HCT116 (cell line): ENCODE measurements around the gene JSRP1. TPM values are rescaled to one million over a fixed set of nuclear protein-coding genes. Genes with fewer than 3 reads are reported as not detected.

Source experiments
- ATAC-seq: fragments of 200-7000 bp; cut with Tn5 transposase; 2 replicates; pipeline ENCODE4 v1.9.1; 2020; ENCODE audit warnings: mild to moderate bottlenecking, moderate library complexity
- BruUV-seq: library from RNA; stranded (reverse); fragments of 400-500 nt; replicated peaks from 2 replicates; lab custom pipeline; 2021; lab: Mats Ljungman, UMichigan
- CTCF ChIA-PET: fragments of 300-600 bp; sonication (Branson Sonifier 250); formaldehyde crosslinking; loops from one replicate; lab custom pipeline; 2021; ENCODE audit warnings: antibody characterized with exemption; lab: Charles Lee
- POLR2A ChIA-PET: fragments of 300-600, 350-600 bp; sonication (Branson Sonifier 250); formaldehyde crosslinking; loops from one replicate; lab custom pipeline; 2021; ENCODE audit warnings: antibody characterized with exemption; lab: Charles Lee
- RAD21 ChIA-PET, 2 experiments: fragments of 300-600 bp; sonication (Branson Sonifier 250); formaldehyde crosslinking; loops; one replicate each; lab custom pipeline; 2023; ENCODE audit warnings: low total read pairs in 2 of 2; ENCODE audit not compliant: uncharacterized antibody in 2 of 2, unreplicated experiment in 2 of 2, low non-redundant PET in 1 of 2; lab: Charles Lee
- DNase-seq: peaks from one replicate; pipeline ENCODE4 v3.0.0-alpha.2; 2010; ENCODE audit warnings: low read depth, low spot score
- H2AFZ ChIP-seq: fragments of 200-600 bp; shearing (Covaris generic), sonication (generic); 2 replicates; pipeline ENCODE4 v1.6.1; 2017; ENCODE audit warnings: low read depth, mixed run types, mixed read lengths, antibody characterized with exemption, low read length; ENCODE audit not compliant: poor library complexity, severe bottlenecking
- H3K27ac ChIP-seq: 2 replicates; pipeline ENCODE4 v1.5.1; 2012; ENCODE audit warnings: low read depth, low read length
- H3K27me3 ChIP-seq: fragments of 200-600 bp; sonication (generic); 2 replicates; pipeline ENCODE4 v1.6.1; 2016; ENCODE audit warnings: mixed run types, low read length, mixed read lengths; ENCODE audit not compliant: insufficient read depth
- H3K36me3 ChIP-seq, 2 experiments: fragments of 200-500 bp in 1 of 2; fragments of 200-600 bp in 1 of 2; sonication (Bioruptor generic) in 1 of 2; sonication (generic) in 1 of 2; 2 replicates each; pipeline versions ENCODE4 v1.5.1 to v1.6.1; 2014 to 2016; ENCODE audit warnings: low read length in 2 of 2, inconsistent platforms in 1 of 2, mixed read lengths in 1 of 2, mixed run types in 1 of 2; ENCODE audit not compliant: insufficient read depth in 2 of 2, control insufficient read depth in 1 of 2
- H3K4me1 ChIP-seq, 2 experiments: fragments of 200-600 bp in 1 of 2; sonication (generic) in 1 of 2; 2 replicates each; pipeline versions ENCODE4 v1.5.1 to v1.6.1; 2012 to 2017; ENCODE audit warnings: low read length in 2 of 2, inconsistent platforms in 1 of 2, mild to moderate bottlenecking in 1 of 2, mixed read lengths in 1 of 2, mixed run types in 1 of 2, moderate library complexity in 1 of 2; ENCODE audit not compliant: insufficient read depth in 2 of 2, control insufficient read depth in 1 of 2
- H3K4me2 ChIP-seq: fragments of 200-600 bp; sonication (generic); 2 replicates; pipeline ENCODE4 v1.6.1; 2017; ENCODE audit warnings: mixed run types, low read length, mixed read lengths
- H3K4me3 ChIP-seq, 2 experiments: fragments of 200-600 bp in 1 of 2; sonication (generic) in 1 of 2; replicated peaks in 1 of 2; 2 replicates each; pipeline ENCODE4 v1.5.1; 2011 to 2016; ENCODE audit warnings: low read length in 2 of 2, control low read depth in 1 of 2, low read depth in 1 of 2, mild to moderate bottlenecking in 1 of 2, mixed read lengths in 1 of 2, mixed run types in 1 of 2
- H3K79me2 ChIP-seq: fragments of 200-600 bp; sonication (generic); 2 replicates; pipeline ENCODE4 v1.6.1; 2017; ENCODE audit warnings: mild to moderate bottlenecking, mixed run types, low read length, moderate library complexity, mixed read lengths; ENCODE audit not compliant: insufficient read depth
- H3K9ac ChIP-seq: fragments of 200-600 bp; sonication (generic); 2 replicates; pipeline ENCODE4 v1.6.1; 2016; ENCODE audit warnings: low read length, mixed read lengths
- H3K9me2 ChIP-seq: fragments of 200-600 bp; sonication (generic), shearing (Covaris generic); 2 replicates; pipeline ENCODE4 v1.6.1; 2017; ENCODE audit warnings: mixed run types, mild to moderate bottlenecking, moderate library complexity; ENCODE audit not compliant: insufficient read depth
- H3K9me3 ChIP-seq, 2 experiments: fragments of 200-500 bp in 1 of 2; fragments of 200-600 bp in 1 of 2; sonication (Bioruptor generic) in 1 of 2; sonication (generic) in 1 of 2; 2 replicates each; pipeline ENCODE4 v1.6.1; 2014 to 2017; ENCODE audit warnings: low read length in 2 of 2, mixed read lengths in 2 of 2, inconsistent platforms in 1 of 2, low read depth in 1 of 2, mild to moderate bottlenecking in 1 of 2, mixed run types in 1 of 2, moderate library complexity in 1 of 2; ENCODE audit not compliant: control insufficient read depth in 1 of 2, insufficient read depth in 1 of 2
- H4K20me1 ChIP-seq: fragments of 200-600 bp; sonication (generic), shearing (Covaris generic); 2 replicates; pipeline ENCODE4 v1.6.1; 2017; ENCODE audit warnings: mixed run types, mild to moderate bottlenecking, moderate library complexity; ENCODE audit not compliant: insufficient read depth
- CBX3 ChIP-seq: IDR thresholded peaks from 2 replicates; pipeline ENCODE4 v1.6.1; 2012; ENCODE audit warnings: low read depth
- CTCF ChIP-seq, 3 experiments: fragments of 200-600 bp in 1 of 3; sonication (generic) in 1 of 3; IDR thresholded peaks in 2 of 3; conservative IDR thresholded peaks in 1 of 3; 2 replicates each; pipeline ENCODE4 v1.5.1; 2012 to 2017; ENCODE audit warnings: low read depth in 2 of 3, low read length in 2 of 3, antibody characterized with exemption in 1 of 3, borderline replicate concordance in 1 of 3, control low read depth in 1 of 3, mild to moderate bottlenecking in 1 of 3, mixed read lengths in 1 of 3, mixed run types in 1 of 3, moderate library complexity in 1 of 3; ENCODE audit not compliant: insufficient read depth in 1 of 3
- EGR1 ChIP-seq: IDR thresholded peaks from 2 replicates; pipeline ENCODE4 v1.6.1; 2012; ENCODE audit warnings: low read depth
- MAX ChIP-seq: IDR thresholded peaks from 2 replicates; pipeline ENCODE4 v1.6.1; 2012
- POLR2A ChIP-seq: IDR thresholded peaks from 2 replicates; pipeline ENCODE4 v1.7.0; 2011; ENCODE audit warnings: borderline replicate concordance; ENCODE audit not compliant: insufficient read depth, insufficient read length; ENCODE audit errors: extremely low read depth
- POLR2AphosphoS5 ChIP-seq: IDR thresholded peaks from 2 replicates; pipeline ENCODE4 v1.6.1; 2011; ENCODE audit warnings: mild to moderate bottlenecking, low read depth, low read length, moderate library complexity
- REST ChIP-seq: IDR thresholded peaks from 2 replicates; pipeline ENCODE4 v1.6.1; 2012; ENCODE audit warnings: low read depth
- ZNF274 ChIP-seq: fragments of 200-500 bp; sonication (Bioruptor generic); IDR thresholded peaks from 2 replicates; pipeline ENCODE4 v1.6.1; 2014; ENCODE audit warnings: mild to moderate bottlenecking, low read depth, low read length, inconsistent platforms
- intact Hi-C: fragments of 100-400 bp; cut with micrococcal nuclease; formaldehyde crosslinking; loops from 2 replicates; pipeline ENCODE4 v1.10.0; 2022
- total RNA-seq: library from RNA; stranded (reverse); gene quantifications from one replicate; pipeline ENCODE4 v1.2.1, GENCODE V29; 2021; ENCODE audit not compliant: unreplicated experiment

JSRP1 gene
- total RNA-seq, 1 experiment from 2014 or later = 0.30 TPM

DNA sequence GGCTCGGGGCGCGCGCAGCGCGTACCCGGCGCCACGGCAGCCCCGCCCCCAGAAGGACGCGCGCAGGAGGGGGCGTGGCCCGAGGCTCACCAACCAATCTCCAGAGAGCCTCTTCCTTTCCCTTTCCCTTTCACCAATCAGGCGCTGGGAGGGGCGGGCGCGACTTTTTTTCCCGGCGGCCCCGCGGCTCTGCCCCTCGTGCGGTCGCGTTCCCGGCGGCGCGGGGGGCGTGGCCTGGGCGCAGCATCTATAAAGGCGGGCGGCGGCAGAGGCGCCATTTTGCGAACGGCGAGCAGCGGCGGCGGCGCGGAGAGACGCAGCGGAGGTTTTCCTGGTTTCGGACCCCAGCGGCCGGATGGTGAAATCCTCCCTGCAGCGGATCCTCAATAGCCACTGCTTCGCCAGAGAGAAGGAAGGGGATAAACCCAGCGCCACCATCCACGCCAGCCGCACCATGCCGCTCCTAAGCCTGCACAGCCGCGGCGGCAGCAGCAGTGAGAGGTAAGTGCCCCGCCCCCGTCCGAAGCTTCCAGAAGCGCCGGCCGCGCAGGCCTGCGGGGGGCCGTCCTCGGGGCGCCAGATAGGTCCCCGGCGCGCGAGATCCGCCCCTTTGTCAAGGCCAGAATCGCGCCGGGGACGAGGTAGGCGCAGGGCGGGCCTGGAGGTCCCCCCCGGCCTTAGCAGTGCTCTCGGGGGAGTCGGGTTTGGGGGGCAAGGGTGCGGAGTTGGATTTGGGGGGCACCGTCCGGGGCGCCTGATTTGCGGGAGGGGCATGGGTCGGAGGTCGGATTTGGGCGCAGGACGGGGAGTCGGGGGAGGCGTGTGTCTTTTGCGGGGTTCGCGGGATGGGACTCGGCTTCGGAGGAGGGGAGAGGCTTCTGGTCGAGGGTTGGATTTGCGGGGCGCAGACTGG is 13.3 kb upstream of the JSRP1 start (continued):
- TF ChIP-seq REST = no peak
- TF ChIP-seq EGR1 = peak; percentile 90

GRCh38 chr19:2268861-2269243 is 12.6 kb upstream of the JSRP1 start:
- no peak for DNase-seq
- H3K4me1 ChIP-seq = peaks cover 17 to 42% of the 10 kb centered on the region in 2 experiments
- peak overlapping the region; percentile 42 to 57 for H3K4me3 ChIP-seq
- ChIA-PET RAD21 (no interaction called here), CTCF (no interaction called here), POLR2A (no interaction called here)
- intact Hi-C loops = loop anchor here (5.0 kb wide), 1 partner anchor 102 kb away; no protein-coding TSS in a partner anchor
- H4K20me1 ChIP-seq = peaks cover 18% of the 10 kb centered on the region; the same call in 1 of the 2 replicates
- TF ChIP-seq MAX = no peak
- TF ChIP-seq POLR2AphosphoS5 = no peak
- no peak for TF ChIP-seq CTCF (IDR thresholded peaks at IDR 0.05 in 2 of 3, conservative IDR thresholded peaks at IDR 0.05 in 1 of 3; ENCODE audit: borderline replicate concordance in 1 of 3, insufficient read depth in 1 of 3, low read depth in 2 of 3, low read length in 2 of 3)
- TF ChIP-seq CBX3 = no peak
- TF ChIP-seq POLR2A = no peak
- TF ChIP-seq REST = no peak
- TF ChIP-seq ZNF274 = no peak
- H3K36me3 ChIP-seq = peaks cover 11 to 22% of the 10 kb centered on the region in 2 experiments; a peak in 2 of 4 replicates
- peaks cover 44% of the 10 kb centered on the region for H3K79me2 ChIP-seq
- H3K4me2 ChIP-seq = peak overlapping the region; percentile 87
- peak overlapping the region; percentile 55 for H3K9ac ChIP-seq
- H3K27ac ChIP-seq = peak overlapping the region; percentile 53
- no peaks in the 10 kb centered on the region for H3K9me3 ChIP-seq
- H2AFZ ChIP-seq = peak overlapping the region; percentile 74
- ATAC-seq = no peak
- H3K27me3 ChIP-seq = no peaks in the 10 kb centered on the region
- no TSS peak for BruUV-seq
- no peaks in the 10 kb centered on the region for H3K9me2 ChIP-seq
